Limb (tissue), 2 donors: Measurements from ENCODE around the gene RPTOR.
A peak's percentile ranks its signal among the peaks of the same experiment; 100 is the strongest.

Source experiments
- DNase-seq, 2 donors: peaks; one replicate each; pipeline ENCODE4 v3.0.0-alpha.2; 2016; ENCODE audit errors: extremely low spot score in 2 of 2

The RPTOR gene

DNA sequence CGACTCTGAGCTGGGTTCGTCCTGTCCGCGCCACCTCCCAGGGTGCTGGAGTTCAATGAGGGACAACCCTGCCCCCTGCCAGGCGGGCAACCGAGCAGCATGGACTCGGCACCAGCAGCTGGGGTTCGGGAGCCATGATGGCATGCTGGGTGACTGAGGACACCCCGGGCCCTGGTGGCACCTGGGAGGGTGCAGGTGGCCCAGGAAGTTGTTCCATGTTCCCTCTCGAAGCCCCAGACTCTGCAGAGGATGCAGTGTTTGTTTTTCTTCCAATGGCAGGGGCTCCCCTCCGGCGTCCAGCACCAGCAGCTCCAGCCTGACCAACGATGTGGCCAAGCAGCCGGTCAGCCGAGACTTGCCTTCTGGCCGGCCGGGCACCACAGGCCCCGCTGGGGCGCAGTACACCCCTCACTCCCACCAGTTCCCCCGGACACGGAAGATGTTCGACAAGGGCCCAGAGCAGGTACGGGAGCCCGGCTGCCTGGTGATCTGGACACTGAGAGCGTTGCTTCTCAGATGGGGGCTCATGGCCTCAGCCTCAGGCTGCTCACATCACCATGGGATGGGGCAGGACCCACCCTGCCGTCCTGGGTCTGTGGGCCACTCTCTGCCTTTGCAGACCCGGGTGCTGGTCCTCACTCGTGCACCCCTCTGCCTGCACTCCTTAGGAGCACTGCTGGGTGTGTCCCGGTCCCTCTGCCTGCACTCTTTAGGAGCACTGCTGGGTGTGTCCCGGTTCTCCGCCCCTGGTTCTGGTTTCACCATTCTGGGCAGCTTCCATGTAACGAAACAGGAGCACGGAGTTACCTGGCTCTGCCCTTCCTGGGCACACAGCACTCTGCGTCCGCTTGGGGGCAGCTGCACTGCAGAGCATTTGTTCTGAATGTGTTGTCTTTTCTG is 378.8 kb downstream of the RPTOR start:
- DNase-seq, result no peak

- no peak for DNase-seq
Observed at GRCh38 chr17:80924111-80924806, 379.6 kb downstream of the RPTOR start.

GRCh38 chr17:80924807-80925610 is 380.4 kb downstream of the RPTOR start:
- DNase-seq, result no peak

DNA sequence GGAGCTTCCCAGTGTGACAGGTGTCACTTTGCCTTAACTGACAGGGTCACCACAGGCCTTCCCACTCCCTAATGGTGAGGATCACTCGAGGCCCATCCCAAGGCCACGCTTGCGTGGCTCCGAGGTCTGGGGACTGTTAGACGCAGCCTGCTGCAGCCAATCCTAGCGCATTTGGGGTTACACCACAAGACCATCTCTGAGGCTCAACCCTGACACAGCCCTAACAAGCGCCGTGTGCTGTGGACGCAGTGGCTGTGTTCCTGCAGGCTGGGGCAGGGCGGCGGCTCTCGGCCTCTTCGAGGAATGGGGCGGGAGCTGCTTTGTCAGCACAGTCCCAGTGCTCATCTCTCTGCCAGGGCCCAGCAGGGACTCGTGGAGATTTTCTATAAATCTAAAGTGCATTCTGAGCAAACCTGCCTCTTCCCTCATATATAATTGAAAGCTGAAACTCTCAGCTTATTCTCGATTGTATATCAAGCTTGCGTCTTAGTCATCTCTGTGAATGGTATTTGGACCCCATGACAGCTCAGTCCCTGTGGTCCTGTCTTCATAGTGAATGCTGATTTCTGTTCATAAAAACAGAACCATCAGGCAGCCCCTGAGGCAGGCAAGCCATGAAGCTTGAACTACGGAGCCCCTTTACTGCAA is 381.2 kb downstream of the RPTOR start:
- no peak for DNase-seq

GRCh38 chr17:80926591-80927250 is 382.1 kb downstream of the RPTOR start:
- no peak for DNase-seq

- peak in 1 of 2 donors; percentile 22 for DNase-seq
Observed at GRCh38 chr17:80927791-80928216, 383.2 kb downstream of the RPTOR start.

GRCh38 chr17:80929449-80929848 is 384.8 kb downstream of the RPTOR start:
- DNase-seq, result no peak

DNA sequence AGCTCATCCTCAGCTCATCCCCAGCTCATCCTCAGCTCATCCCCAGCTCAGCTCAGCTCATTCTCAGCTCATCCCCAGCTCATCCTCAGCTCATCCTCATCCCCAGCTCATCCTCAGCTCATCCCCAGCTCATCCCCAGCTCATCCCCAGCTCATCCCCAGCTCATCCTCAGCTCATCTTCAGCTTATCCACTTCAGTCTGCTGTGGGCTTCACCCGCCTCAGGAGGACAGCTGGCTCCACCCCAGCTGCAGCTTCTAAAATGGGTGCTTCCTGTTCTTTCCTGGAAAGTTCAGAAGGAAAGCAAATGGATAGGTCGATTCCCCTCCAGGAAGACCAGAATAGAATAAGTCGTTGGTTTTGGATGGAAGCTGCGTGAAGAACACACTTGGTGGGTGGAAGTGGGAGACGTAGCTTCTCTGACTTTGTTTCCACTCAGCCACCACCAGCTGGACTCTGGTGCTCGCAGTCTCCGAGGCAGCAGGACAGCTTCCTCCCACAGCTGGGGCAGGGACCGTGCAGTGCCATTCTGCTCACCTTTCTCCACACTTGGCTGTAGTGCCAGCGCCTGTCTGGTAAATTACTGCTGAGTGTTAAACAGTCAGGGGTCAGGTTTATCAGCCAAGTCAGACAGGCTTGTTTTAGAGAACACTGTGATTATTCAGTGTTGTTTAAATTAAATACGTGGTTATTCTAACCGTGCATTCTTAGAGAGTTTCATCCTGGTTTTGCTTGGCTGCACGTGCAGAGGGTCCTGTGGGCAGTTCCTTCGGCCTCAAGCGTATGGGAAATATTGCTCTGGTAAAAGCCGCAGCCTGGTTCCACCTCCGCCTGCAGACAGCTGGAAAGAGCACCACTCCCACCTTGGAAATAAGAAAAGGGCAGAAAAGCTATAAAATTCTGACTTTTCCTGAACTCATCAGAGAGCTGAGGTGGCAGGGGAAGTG is 386.0 kb downstream of the RPTOR start:
- peak in 1 of 2 donors; percentile 27 for DNase-seq

DNA sequence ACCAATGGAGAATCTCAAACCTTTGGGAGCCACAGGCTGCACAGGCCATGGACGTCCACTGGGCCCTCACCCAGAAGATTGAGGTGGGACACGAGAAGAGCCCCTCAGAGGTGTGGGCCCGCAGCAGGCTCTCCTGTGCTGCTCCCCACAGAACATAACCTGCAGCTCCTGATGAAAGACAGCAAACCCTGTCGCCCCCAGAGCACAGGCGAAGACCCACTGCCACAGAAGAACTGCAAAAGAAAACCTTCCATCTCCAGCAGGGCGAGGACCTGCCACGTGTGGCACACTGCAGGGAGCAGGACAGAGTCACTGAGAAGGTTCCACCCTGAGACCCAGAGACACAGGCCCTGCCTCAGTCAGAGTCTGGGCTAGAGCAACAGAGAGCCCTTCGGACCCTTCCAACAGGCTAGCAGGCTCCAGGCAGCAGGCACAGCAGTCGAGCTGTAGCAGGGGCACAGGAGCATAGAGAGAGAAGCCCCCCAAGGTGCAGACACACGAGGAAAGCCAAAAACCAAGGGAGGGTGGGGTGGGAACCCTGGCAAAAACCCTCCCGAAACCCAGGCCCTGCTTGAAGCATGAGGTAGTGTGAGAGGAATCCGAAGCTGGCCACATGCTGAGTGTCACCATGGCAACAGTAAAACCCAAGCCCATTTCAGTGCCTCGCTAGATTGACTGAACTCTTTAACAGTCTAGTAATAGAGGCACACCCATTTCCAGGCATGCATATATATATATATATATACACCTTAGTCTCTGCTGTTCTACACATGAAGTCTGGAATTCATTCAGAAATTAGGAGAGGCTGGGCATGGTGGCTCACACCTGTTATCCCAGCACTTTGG is 387.0 kb downstream of the RPTOR start:
- DNase-seq, result peak; percentile 60 to 70

- DNase-seq, result no peak
Observed at GRCh38 chr17:80935526-80935925, 390.9 kb downstream of the RPTOR start.

DNA sequence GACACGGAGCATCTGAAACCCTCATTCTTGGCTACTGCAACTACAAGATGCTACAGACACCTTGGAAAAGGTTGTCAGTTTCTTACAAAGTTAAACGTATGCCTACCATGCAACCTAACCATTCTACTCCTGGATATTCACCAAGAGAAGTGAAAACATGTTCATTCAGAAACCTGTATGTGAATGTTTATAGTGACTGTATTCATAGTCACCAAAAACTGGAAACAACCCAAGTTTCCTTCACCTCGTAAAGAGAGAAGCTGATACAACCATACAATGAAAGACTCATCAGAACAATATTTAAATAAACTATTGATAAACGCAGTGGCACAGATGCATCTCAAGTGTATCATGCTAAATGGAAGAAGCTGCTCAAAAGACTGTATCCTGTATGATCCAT is 391.6 kb downstream of the RPTOR start:
- no peak for DNase-seq

DNA sequence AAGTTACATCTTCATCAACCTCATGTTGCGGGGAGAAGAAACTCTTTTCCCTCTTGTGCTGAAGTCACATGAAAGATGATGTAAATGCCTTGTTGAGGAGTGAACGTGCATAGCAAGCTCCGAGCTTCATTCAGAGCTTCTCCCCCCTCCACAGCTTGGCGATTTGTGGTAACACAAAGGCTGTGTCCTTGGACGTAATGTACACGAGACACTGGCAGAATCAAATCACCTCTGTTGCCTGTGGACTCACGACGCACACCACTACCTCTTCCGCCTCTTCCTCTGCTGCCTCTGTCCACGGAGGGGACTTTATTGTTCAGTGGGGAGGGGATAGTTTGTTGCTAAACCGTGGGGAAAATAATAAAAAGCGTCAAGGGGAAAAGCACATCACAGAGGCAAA is 392.1 kb downstream of the RPTOR start:
- DNase-seq, result no peak

GRCh38 chr17:80937462-80938381 is 393.1 kb downstream of the RPTOR start:
- DNase-seq, result peak in 1 of 2 donors; percentile 38

DNA sequence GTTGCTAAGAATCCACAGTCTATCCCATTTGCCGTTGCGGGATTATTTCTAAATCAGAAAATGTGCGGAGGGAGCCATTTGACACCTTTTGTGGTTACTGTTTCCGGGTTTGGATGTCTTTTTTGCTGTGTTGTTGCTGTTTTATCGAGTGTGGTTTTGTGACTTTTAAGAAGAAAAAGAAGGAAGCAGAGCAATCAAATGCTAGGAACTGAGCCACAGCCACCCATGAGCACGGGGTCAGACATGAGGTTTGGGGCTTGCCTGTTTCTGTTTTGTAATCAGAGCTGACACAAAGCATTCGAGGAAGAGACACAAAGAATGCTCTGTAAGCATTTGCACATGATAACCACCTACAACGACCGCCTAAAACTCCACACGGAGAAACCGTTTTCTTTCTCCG is 393.9 kb downstream of the RPTOR start:
- DNase-seq, result no peak

GRCh38 chr17:80939151-80940145 is 394.8 kb downstream of the RPTOR start:
- DNase-seq, result no peak
